OCI-LY3 (cell line): Measurements from ENCODE around the gene MON1B.
"Not testable (repeated sequence)": the region's sequence is repeated elsewhere in the genome, so short reads cannot be mapped to it uniquely, and the experiment has no call there.

Source experiments
- H2AFZ ChIP-seq: fragments of 200-600, 300-600 bp; shearing (Covaris generic); 2 replicates; pipeline ENCODE4 v1.6.0; 2014; ENCODE audit warnings: antibody characterized with exemption, low read depth, low read length
- H3K27ac ChIP-seq: fragments of 200-600, 300-600 bp; sonication (generic); 2 replicates; pipeline ENCODE4 v1.5.1; 2014; ENCODE audit warnings: mild to moderate bottlenecking, low read length, moderate library complexity, mixed read lengths
- H3K27me3 ChIP-seq: fragments of 200-600, 300-600 bp; sonication (generic); 2 replicates; pipeline ENCODE4 v1.6.1; 2014; ENCODE audit warnings: low read depth, low read length, mixed read lengths
- H3K36me3 ChIP-seq: fragments of 200-600, 300-600 bp; sonication (generic); replicated peaks from 2 replicates; pipeline ENCODE3; 2014; ENCODE audit warnings: low read depth, low read length, mixed read lengths
- H3K4me1 ChIP-seq: fragments of 300-600, 200-600 bp; sonication (generic); 2 replicates; pipeline ENCODE4 v1.6.1; 2014; ENCODE audit warnings: low read length, mixed read lengths
- H3K4me2 ChIP-seq: fragments of 200-600, 300-600 bp; sonication (generic); 2 replicates; pipeline ENCODE4 v1.6.1; 2014; ENCODE audit warnings: low read length, mixed read lengths
- H3K4me3 ChIP-seq: fragments of 300-600, 200-600 bp; sonication (generic); 2 replicates; pipeline ENCODE4 v1.5.1; 2014; ENCODE audit warnings: antibody characterized with exemption, mild to moderate bottlenecking, low read length, moderate library complexity
- H3K79me2 ChIP-seq: fragments of 300-600, 200-600 bp; shearing (Covaris generic); 2 replicates; pipeline ENCODE4 v1.6.1; 2014; ENCODE audit warnings: mild to moderate bottlenecking, low read length, mixed read lengths
- H3K9ac ChIP-seq: fragments of 300-600, 200-600 bp; shearing (Covaris generic); 2 replicates; pipeline ENCODE4 v1.6.0; 2014; ENCODE audit warnings: mild to moderate bottlenecking, low read length, moderate library complexity
- H3K9me3 ChIP-seq: fragments of 200-600, 300-600 bp; shearing (Covaris generic); 2 replicates; pipeline ENCODE4 v1.6.1; 2014; ENCODE audit warnings: low read length, mixed read lengths; ENCODE audit not compliant: insufficient read depth
- H4K20me1 ChIP-seq: fragments of 200-600, 300-600 bp; sonication (generic); 2 replicates; pipeline ENCODE4 v1.6.1; 2016; ENCODE audit warnings: low read length, mixed read lengths; ENCODE audit not compliant: insufficient read depth
- CTCF ChIP-seq: fragments of 200-600, 300-600 bp; sonication (generic); IDR thresholded peaks from 2 replicates; pipeline ENCODE4 v1.5.1; 2014; ENCODE audit warnings: antibody characterized with exemption, low read length, low read depth
- EZH2phosphoT487 ChIP-seq: fragments of 200-600 bp; shearing (Covaris generic); IDR thresholded peaks from 2 replicates; pipeline ENCODE4 v1.6.1; 2018; ENCODE audit warnings: antibody characterized with exemption, mixed run types, low read depth

The MON1B gene

GRCh38 chr16:77233799-77234519, 43.0 kb downstream of the MON1B start:
- peaks cover 5% of the 10 kb centered on the region; the same call in 1 of the 2 replicates for H3K4me1 ChIP-seq
- TF ChIP-seq CTCF (no peak), EZH2phosphoT487 (no peak)

GRCh38 chr16:77234611-77235010, 43.6 kb downstream of the MON1B start:
- H3K9ac ChIP-seq, result no peak overlapping the region
- H2AFZ ChIP-seq, result no peak overlapping the region
- H3K79me2 ChIP-seq, result no peaks in the 10 kb centered on the region
- peaks cover 5% of the 10 kb centered on the region; the same call in 1 of the 2 replicates for H3K4me1 ChIP-seq
- no peaks in the 10 kb centered on the region for H3K9me3 ChIP-seq
- no peaks in the 10 kb centered on the region for H3K36me3 ChIP-seq
- no peak overlapping the region; the same call in 1 of the 2 replicates for H3K4me2 ChIP-seq
- TF ChIP-seq EZH2phosphoT487, result no peak
- TF ChIP-seq CTCF, result no peak
- peaks cover 18% of the 10 kb centered on the region for H3K27me3 ChIP-seq
- H3K4me3 ChIP-seq, result no peak overlapping the region
- H3K27ac ChIP-seq, result no peak overlapping the region
- no peaks in the 10 kb centered on the region for H4K20me1 ChIP-seq

More at GRCh38 chr16:77233799-77234519, 43.0 kb downstream of the MON1B start:
- no peak overlapping the region for H3K4me3 ChIP-seq
- no peak overlapping the region for H2AFZ ChIP-seq
- no peaks in the 10 kb centered on the region for H3K9me3 ChIP-seq
- H4K20me1 ChIP-seq, result no peaks in the 10 kb centered on the region
- no peaks in the 10 kb centered on the region for H3K79me2 ChIP-seq
- H3K4me2 ChIP-seq, result no peak overlapping the region
- H3K9ac ChIP-seq, result no peak overlapping the region
- peaks cover 12% of the 10 kb centered on the region for H3K27me3 ChIP-seq
- H3K36me3 ChIP-seq, result no peaks in the 10 kb centered on the region
- no peak overlapping the region for H3K27ac ChIP-seq

GRCh38 chr16:77236063-77236511, 45.1 kb downstream of the MON1B start:
- H4K20me1 ChIP-seq, result no peaks in the 10 kb centered on the region
- no peaks in the 10 kb centered on the region for H3K9me3 ChIP-seq
- H2AFZ ChIP-seq, result 0 out of 2 replicates have a peak overlapping the region, but pooled peaks have one; percentile 55
- peak overlapping the region; percentile 60 for H3K4me3 ChIP-seq
- no peaks in the 10 kb centered on the region for H3K36me3 ChIP-seq
- peaks cover 17% of the 10 kb centered on the region for H3K27me3 ChIP-seq
- H3K4me1 ChIP-seq, result peaks cover 5% of the 10 kb centered on the region; the same call in 1 of the 2 replicates
- H3K9ac ChIP-seq, result no peak overlapping the region
- H3K79me2 ChIP-seq, result no peaks in the 10 kb centered on the region
- TF ChIP-seq EZH2phosphoT487 (no peak), CTCF (peak; percentile 98)
- H3K4me2 ChIP-seq, result peak overlapping the region; percentile 88
- H3K27ac ChIP-seq, result no peak overlapping the region

- TF ChIP-seq CTCF (no peak), EZH2phosphoT487 (no peak)
- no peak overlapping the region for H3K27ac ChIP-seq
- H4K20me1 ChIP-seq, result no peaks in the 10 kb centered on the region
- H3K4me1 ChIP-seq, result peaks cover 5% of the 10 kb centered on the region; the same call in 1 of the 2 replicates
- no peaks in the 10 kb centered on the region for H3K36me3 ChIP-seq
- no peak overlapping the region for H3K4me3 ChIP-seq
- H3K79me2 ChIP-seq, result no peaks in the 10 kb centered on the region
- H3K4me2 ChIP-seq, result no peak overlapping the region
- H3K9me3 ChIP-seq, result no peaks in the 10 kb centered on the region
- no peak overlapping the region for H3K9ac ChIP-seq
- H3K27me3 ChIP-seq, result peaks cover 9% of the 10 kb centered on the region; the same call in 1 of the 2 replicates
- H2AFZ ChIP-seq, result no peak overlapping the region
Measured at GRCh38 chr16:77238593-77238992, 47.6 kb downstream of the MON1B start.

GRCh38 chr16:77242471-77242870, 51.5 kb downstream of the MON1B start:
- not testable (repeated sequence) for H3K27me3 ChIP-seq, H2AFZ ChIP-seq, H3K36me3 ChIP-seq, H4K20me1 ChIP-seq, H3K79me2 ChIP-seq, H3K9ac ChIP-seq, H3K4me3 ChIP-seq, H3K27ac ChIP-seq, H3K4me2 ChIP-seq, H3K9me3 ChIP-seq
- H3K4me1 ChIP-seq, result peaks cover 18% of the 10 kb centered on the region
